Activated effector memory CD4-positive, alpha-beta T cell treated with Interleukin-2 at 50 U/mL for 16 hours (primary cell): ENCODE results near the gene SLC7A5.

Source experiments
- DNase-seq: peaks from one replicate; pipeline ENCODE4 v3.0.0-alpha.2; 2020

Gene SLC7A5

DNA sequence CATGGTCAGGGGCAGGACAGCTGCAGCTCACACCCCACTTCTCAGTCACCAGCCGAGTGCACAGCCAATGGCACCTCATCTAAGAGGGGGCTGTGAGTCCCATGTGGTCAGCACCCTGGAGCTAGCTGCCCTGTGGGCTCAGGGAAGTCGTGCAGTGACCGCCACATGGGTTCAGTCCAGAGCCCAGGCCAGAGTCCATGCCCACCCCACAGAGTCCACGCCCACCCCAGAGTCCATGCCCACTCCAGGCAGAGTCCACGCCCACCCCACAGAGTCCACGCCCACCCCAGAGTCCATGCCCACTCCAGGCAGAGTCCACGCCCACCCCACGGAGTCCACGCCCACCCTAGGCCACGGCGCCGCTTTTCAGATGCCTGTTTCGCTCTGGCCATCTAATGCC, 24.1 kb downstream of the SLC7A5 start:
- no peak for DNase-seq

DNA sequence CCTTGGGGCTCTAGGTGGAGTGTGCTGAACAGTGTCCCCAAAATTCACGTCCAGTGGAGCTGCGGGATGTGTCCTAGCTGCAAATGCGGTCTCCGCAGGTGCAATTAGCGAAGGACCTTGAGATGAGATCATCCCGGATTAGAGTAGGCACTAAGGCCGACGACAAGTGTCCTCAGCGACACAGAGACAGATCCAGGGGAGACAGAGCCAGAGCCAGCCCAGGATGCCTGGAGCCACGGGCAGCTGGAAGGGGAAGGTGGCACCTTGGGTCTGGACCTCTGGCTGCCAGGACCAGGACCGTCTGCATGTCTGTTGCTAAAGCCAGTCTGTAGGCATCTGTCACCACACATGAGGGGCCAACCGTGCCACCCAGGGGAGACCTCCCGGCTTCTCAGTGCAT, 24.5 kb downstream of the SLC7A5 start:
- no peak for DNase-seq

DNA sequence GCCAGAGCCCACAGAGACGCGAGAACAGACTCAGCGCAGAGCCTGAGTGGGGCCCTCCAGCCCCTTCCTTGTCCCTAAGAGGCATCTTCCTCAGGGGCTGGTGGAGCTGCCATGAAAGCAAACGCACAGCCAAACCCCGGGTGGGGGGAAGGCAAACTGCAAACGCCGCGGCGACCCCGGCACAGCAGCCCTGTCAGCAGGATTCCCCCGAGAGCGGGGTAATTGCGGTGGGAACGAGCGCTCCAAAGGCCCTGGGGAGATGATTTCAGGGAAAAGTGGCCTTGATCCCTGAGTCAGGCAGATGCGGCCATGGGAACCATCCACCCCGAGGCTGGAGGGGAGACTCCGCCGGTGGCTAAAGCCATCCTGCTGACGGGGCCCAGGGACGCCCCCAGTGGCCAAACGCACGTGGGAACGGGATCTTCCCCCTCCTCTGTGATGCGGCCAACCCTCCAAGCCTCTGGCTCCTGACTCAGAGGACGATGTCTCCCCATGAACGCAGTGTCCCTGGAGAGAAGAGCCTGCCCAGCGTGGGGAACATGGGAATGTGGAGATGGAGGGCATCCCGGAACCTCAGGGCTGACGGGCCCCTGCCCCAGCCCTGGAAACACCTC, 25.1 kb downstream of the SLC7A5 start:
- DNase-seq, result no peak

DNA sequence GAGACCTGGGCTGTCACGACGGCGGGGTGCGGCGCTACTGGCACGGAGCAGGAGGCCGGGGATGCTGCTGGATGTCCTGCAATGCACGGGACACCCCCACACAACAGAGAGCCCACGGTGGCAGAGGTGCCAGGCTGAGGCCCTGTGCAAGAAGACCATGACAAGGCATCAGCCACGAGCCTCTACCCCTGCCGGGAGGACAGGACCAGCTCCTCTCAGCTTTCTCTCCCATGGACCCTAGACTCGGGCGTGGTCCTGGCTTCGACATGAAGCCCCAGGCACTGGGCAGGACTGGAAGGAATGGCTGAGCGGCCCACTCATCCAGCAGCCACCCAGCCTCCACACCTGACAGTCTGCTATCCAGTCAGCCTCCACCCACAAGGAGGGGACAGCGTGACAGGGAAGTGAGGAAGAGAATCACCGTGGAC, 25.6 kb downstream of the SLC7A5 start:
- DNase-seq, result no peak

DNA sequence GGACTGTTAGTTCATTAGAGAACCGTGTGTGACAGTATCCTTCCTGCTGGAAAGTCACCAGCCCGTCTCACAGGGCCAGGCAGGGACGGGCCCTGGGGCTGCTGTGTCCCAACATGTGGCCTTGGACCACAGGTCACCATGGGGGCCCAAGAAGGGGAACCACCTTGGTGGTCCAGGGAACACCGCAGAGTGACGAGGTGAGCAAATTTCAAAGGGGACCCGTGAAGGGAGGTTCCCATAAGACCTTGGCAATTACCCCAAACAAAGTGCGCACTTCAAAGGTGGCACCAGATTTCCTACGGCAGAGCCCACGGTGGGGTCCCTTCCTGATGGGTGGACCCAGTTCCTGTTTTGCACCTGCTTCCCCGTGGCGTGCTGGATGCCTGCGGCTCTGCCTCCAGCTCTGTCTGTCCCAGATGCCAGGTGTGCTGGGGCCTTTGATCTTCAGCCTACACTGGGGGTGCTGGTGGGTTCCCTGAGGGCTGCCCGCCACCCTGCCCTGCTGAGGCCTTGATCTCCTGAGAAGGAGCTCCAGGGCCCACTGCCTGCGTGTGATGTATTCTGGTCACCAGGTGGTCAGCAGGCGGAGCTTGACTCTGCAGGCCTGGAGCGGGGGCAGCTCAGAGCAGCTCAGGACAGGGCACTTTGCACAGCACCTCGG, 27.0 kb downstream of the SLC7A5 start:
- no peak for DNase-seq

DNA sequence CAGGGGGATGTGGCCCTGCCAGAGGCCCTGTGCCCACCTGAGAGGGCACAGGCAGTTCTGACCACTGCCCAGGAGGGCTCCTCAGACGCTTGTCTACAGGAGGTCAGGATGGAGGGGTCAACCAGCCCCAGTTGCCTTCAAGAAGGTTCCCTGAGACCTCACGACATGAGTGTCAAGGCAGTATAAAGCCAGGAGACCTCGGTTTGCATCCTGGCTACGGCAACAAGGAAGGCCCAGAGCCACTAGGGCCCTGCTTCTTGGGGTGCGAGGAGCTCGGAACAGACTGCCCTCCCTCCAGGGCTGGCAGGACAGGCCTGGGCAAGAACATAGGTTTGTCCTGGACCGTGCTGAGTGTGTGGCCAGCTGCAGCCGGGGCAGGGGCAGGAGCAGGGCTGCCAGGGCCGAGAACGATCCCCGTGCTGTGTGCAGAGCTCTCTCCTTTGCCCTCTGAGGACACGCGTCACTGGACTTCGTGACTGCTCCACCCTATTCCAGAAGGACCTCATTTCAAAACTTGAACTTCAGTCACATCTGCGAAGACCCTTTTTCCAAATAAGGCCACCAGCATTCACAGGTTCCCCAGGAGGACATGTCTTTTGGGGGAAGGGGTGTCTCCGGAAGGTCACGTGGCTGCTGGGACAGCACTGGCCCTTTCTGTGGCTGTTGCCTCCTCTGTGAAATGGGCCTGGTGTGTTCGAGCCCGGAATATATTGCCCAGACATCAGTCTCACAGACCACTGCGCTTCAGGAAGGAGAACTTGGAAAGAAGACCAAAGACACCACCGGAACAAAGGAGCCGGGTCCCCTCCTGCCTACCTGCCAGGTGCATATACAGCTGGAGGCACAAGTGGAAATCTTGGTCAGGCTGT, 27.7 kb downstream of the SLC7A5 start:
- DNase-seq, result no peak

DNA sequence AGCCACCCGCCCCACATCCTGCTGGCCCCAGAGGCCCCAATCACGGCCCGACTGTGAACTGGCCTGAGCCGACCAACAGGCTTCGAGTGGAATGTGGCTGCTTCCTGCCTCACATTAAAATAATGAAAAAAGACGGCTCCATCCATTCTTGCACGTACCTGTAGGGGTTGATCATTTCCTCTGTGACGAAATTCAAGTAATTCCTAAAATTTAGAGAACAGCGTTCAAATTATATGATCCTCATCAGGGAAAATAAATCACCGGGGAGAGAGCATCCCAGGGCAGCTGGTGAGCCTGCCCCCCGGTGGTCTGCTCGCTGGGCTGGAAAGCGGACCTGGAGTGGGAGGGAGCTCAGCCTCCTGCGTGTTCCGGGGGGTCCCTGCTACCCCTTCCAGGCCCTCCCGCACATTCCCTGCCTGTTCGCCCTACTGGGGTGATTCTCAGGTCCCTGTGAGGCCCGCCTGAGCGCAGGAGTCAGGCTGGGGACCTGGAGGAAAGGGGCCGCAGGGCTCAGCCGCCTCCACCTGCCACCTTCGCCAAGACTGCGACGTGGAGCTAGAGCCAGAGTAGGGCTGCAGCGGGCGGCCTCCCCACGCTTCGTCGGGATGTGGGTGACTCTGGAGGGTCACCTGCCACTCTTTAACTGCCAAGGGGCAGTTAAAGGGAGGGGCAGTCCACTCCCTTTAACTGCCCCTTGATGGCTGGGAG, 28.9 kb downstream of the SLC7A5 start:
- no peak for DNase-seq

DNA sequence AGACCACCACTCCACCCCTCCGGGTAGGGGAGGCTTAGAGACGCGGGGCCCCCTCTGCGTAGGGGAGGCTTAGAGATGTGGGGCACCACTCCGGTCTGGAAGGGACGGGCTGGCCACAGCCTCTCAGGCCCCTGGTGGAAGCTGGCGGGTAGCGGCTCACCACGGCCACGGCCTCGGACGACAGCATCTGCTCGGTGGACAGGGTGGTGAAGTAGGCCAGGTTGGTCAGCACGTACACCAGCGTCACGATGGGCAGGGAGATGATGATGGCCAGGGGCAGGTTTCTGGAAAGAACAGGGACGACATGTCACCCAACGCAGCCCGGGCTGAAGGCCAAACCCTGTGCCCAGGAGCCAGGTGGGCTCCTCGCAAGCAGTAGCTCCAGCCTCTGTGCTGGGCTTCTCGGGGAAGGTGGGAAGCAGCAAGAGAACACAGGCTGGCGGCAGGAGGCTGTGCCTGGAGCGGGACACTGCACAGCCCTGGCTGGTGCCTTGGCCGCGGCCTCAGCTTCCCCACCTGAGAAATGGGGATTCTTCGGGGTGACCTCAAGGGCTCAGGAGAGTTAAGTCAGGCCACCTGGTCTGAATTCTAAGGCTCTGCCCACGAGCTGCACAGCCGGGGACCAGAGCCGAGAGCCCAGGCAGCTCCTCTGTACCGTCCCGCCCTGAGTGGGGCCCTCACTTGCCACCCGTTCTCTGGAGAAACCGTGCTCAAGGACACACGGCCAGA, 29.6 kb downstream of the SLC7A5 start:
- DNase-seq, result no peak

DNA sequence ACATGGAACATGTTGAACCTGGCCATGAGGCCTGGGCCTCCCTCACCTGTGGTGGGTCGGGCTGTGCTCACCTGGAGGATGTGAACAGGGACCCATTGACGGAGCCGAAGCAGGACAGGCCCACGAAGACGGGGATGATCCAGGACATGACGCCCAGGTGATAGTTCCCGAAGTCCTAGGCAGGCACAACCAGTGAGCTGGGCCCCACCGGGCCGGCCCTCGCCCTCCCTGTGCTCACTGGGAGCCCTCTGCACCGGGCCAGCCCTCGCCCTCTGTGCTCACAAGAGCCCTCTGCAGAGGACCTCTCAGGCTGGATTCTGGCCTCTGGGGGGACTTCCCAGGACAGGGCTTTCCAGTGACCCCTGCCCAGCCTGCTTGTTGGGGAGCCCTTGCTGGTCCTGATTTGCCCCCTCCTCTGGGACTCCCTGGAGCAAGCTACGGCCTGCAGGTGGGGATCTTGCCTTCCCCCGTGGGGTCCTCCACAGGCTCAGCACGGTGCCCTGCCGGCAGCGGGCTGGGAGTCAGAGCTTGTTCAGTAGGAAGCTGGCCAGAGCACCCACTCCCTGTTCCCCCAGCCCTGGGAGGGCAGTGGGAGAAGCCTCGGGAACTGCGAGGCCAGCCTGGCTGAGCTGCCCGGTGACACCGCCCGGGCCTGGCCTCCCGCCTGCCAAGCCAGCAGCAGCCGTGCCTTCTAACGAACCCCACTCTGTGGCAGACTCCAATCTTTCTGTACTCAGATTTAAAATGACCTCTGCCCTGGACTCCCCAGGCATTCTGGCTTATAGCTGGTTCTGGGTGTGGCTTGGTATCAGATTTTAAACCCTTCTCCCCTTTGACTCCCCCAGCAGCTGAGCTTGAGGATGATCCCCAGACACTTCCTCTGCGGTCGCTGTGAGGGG, 30.4 kb downstream of the SLC7A5 start:
- no peak for DNase-seq

DNA sequence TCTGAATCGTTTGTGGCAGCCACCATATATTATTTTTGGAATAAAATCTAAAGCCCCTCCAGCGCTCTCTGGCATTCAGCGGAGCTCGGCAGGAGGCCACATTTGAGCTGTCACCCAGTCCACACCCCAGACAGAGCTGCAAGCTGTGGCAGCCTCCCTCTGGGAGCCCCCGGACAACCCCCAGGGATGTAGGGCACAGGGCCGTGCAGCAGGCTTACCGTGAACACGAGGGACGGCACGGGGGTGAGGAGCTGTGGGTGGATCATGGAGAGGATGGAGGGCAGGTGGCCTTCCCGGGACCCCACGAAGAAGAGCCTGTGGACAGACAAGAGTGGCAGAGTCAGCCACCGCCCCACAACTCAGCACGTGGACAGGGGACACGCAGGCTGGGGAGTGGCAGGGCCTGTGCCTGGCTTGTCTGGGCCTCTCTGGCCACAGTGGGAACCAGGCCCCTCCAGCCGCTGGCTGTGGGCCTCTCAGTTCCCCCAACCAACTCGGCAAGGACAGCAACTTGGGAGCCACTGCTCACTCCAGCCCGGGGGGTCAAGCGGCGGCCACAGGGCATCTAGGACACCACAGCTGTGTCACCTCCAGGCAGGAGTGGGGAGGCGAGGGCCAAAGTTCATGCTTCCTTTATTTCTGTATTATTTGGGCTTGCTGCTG, 31.5 kb downstream of the SLC7A5 start:
- no peak for DNase-seq

DNA sequence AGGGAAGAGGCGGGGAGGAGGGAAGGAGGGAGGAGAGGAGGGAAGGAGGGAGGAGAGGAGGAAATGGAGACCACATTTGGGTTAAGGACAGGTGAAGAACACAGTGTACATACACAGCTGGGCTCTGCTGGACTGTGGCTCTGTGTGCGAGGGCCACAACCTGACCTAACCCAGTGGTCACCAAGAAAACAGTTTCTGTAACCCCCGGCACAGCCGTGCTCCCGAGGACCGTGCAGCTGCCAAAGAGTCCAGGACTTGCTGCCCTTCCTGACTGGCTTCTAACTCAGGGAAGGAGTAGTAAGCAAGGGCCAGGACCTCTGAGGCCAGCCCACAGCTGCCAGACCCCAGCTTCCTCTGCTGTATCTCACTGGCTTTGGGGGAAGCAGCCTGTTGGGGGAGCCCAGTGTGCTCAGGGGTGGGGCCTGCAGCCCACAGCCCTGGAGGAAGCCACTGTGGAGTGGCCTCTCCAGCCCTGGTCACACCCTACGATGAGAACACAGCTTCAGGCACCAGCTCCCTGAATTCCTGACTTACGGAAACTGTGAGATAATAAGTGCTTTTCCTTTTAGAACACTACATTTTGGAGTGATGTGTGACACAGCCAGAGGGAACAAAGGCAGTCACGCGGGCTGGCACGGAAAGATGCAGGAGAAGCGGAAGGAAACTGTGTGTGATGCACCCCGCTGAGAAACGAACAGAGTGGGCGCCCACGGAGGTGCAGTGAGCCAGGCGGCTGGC, 32.3 kb downstream of the SLC7A5 start:
- no peak for DNase-seq

DNA sequence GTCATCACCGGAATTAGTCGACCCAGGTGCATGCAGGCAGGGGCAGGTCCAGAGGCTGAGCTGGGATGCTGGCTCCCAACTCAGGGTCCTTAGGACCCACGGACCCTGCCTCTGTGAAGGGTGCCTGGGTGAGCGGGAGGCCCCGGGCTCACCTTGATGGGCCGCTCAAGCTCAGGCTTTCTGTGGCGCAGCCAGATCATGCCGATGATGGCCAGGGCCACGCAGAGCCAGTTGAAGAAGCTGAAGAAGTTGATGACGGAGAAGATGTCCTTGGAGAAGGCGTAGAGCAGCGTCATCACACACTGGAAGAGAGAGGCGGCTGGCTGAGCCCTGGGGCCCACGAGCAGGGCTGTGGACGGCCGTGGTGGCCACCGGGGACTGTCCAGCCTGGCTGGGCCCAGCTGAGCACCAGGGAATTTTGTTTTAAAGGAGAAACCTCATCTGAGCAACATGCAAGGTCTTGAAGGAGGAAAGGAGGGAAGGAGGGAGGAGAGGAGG, 32.9 kb downstream of the SLC7A5 start:
- DNase-seq, result no peak

DNA sequence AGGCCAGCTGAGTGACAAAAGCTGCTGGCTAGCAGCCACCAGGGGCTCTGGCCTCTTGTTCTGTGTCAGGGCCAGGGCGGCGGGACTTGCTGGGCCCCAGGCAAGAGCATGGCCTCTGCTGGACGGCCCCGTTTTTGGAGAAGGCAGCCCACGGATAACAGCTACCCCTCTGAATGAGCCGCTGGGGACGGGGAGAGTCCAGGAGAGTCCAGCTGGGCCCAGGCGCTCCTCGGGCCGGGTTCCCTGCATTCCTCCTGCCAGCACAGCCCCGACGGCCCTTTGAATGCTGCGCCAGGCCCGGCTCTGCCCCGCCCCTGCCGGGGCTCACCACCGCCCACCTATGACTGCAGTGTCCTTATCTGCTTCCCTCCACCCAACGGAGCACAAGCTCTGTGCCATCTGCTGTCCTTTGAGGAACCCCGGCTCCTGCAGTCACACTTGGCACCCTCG, 33.4 kb downstream of the SLC7A5 start:
- DNase-seq, result no peak

DNA sequence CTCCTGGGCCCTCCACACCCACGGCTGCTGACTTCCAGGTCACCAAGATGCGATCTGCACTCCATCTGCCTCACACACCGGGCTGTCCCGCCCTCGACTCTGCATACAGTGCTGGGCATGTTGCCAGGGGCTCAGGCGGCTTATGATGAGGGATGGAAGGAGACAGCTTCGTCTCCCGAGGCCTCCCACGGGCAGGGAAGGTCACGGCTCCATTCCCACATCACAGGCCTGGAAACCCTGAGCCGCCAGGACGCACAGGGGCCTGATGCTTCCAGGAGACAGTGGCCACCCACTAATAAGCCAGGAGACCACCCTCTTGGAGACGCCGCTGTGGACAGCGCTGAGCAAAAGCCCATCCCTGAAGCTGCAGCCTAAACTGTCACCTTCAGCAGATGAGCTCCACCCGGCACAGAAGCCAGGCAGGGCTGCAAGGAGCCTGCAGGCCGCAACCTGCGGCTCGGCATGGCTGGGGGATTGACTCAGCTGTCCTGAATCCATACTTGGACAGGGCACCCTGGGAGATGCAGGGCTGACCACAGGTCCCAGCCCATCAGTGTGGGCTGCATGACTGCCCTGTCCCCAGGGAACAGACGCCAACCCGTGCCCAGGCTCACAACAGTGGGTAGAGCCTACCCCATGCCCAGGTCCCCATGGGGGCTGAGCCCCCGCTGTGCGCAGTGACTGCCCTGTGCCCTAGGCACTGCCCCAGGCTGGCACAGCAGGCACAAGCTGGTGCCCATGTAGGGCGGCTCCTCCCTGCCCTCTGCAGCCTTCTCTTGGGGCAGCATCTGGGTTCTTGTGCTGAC, 34.4 kb downstream of the SLC7A5 start:
- DNase-seq, result no peak

DNA sequence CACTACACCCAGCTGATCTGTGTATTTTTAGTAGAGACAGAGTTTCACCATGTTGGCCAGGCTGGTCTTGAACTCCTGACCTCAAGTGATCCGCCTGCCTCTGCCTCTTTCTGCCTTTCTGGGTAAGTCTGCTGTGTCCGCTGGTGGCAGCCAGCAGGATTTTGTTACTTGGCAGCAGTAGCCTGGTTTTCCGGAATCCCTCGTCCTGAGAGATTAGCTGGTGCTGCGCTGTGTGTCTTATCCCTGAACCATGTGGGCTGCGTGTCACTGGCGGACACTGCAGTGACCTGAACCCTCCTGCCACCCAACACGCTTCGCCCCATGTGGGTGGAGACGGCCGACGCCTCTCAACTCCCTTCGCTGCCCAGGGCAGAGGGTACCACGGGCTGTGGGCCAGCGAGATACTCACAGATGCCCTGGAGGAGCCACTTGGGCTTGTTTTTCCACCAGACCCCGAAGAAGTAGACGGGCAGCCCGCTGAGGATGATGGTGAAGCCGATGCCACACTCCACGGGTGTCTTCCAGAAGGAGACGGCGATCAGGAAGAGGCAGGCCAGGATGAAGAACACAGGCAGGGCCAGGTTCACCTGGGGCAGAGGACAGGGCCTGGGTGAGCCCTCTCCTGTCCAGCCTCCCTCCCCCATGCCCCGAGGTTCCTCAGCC, 35.2 kb downstream of the SLC7A5 start:
- DNase-seq, result no peak

DNA sequence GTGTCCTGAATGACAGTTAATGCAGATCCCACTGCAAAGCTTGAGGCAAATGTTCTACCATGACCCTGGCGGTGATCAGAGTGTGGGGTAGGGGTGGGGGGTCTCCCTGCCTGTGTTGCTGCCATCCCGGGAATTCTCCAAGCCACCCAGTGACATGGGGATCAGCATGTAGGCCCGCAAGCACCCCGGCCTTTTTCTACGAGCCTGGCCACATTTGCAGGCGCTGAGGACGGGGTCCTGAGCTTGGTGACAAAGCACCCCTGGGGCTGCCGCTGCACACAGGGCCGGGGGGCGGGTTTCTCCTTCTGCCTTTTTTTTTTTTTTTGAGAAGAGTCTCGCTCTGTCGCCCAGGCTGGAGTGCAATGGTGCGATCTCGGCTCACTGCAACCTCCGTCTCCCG, 35.8 kb downstream of the SLC7A5 start:
- no peak for DNase-seq

DNA sequence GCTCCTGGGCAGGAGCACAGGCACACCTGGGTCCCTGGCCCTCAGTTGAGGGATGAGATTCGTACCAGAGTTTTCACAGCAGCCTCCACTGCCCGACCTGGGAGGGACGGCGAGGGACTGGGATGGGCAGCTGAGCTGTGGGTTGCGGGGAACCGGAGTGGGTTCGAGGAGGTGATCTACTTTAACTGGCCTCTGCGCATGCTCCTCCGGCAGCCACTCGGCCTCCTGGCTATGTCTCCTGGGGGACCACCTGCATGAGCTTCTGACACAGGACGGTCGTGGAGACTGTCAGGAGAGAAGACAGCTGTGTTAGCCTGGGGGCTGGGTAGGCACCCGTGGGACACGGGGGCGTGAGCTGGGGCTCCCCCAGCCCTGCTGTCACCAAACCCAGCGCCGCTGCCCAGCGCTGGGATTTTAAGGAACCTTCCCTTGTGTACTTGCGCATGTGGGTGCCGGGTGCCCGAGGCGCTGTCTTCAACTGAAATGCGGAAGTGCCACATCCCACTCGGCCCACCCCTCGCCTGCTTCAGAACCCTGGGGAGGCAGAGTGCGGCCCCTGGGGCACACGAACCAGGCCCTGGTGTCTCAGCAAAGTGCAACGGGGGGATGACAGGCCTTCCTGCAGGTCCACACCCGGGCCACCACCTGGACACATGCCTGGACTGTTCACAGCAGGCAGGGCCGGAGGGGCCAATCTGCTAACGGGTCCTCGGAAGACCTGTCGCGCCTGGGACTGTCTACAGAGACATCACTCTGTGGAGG, 36.4 kb downstream of the SLC7A5 start:
- DNase-seq, result no peak

DNA sequence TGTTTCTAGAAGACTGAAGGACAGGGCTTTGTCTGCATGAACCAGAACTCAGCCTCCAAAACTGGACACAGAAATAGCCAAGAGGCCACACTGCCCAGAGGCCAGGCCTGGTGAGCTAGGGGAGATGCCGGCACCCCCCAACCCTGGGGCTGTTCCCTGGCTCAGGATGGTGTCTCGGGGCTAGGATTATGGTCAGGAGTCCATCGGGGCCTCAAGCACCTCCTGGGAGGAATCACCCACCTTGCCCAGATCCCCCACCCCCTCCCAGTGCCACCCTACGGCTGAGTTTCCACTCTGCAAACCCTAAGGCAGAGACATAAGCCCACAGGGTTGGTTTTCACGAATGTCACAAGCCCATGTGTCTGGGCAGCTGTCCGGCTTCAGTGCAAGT, 37.2 kb downstream of the SLC7A5 start:
- no peak for DNase-seq
